Stomach (tissue), 9 donors: Measurements from ENCODE around the gene FEZ2. TPM values are rescaled to one million over a fixed set of nuclear protein-coding genes. Genes with fewer than 3 reads are reported as not detected.
A peak's percentile ranks its signal among the peaks of the same experiment; 100 is the strongest.

Experiments
- DNase-seq, 2 donors: peaks; one replicate each; pipeline versions ENCODE4 v3.0.0 to v3.0.0-alpha.2; 2013 to 2019
- H3K27ac ChIP-seq, 5 donors: fragments of 200-600 bp in 4 of 5; sonication (generic) in 4 of 5; one replicate each; pipeline ENCODE4 v1.5.1; 2013 to 2019; ENCODE audit warnings: mild to moderate bottlenecking in 1 of 5, moderate library complexity in 1 of 5
- H3K27me3 ChIP-seq, 3 donors: fragments of 200-600 bp; sonication (generic); one replicate each; pipeline ENCODE4 v1.5.1; 2017 to 2019; ENCODE audit warnings: mixed run types in 1 of 3
- H3K36me3 ChIP-seq, 4 donors: fragments of 200-600 bp; sonication (generic); 1 replicate in 3 of 4; 2 replicates in 1 of 4; pipeline ENCODE4 v1.5.1; 2016 to 2019
- H3K4me1 ChIP-seq, 4 donors: fragments of 200-600 bp; sonication (generic); one replicate each; pipeline ENCODE4 v1.5.1; 2016 to 2019
- H3K4me3 ChIP-seq, 4 donors: fragments of 200-600 bp; sonication (generic) in 3 of 4; one replicate each; pipeline ENCODE4 v1.5.1; 2016 to 2019; ENCODE audit warnings: mild to moderate bottlenecking in 1 of 4
- H3K9me3 ChIP-seq, 4 donors: fragments of 200-600 bp; sonication (generic); one replicate each; pipeline ENCODE4 v1.5.1; 2016 to 2019
- CTCF ChIP-seq, 7 experiments: fragments of 450-650 bp in 4 of 7; fragments of 200-600 bp in 3 of 7; sonication (generic) in 3 of 7; IDR thresholded peaks; one replicate each; pipeline ENCODE4 v1.5.1; 2016 to 2019; ENCODE audit warnings: antibody characterized with exemption in 7 of 7, control low read depth in 2 of 7, mild to moderate bottlenecking in 1 of 7
- EP300 ChIP-seq: sonication (generic); formaldehyde crosslinking; IDR thresholded peaks from one replicate; pipeline ENCODE4 v1.6.1; 2017; ENCODE audit warnings: antibody characterized with exemption
- POLR2A ChIP-seq, 4 donors: fragments of 450-650 bp; IDR thresholded peaks; one replicate each; pipeline ENCODE4 v1.6.1; 2016; ENCODE audit warnings: antibody characterized with exemption in 4 of 4, control low read depth in 2 of 4, mild to moderate bottlenecking in 1 of 4, moderate library complexity in 1 of 4
- POLR2AphosphoS5 ChIP-seq, 3 donors: sonication (generic); formaldehyde crosslinking; IDR thresholded peaks; one replicate each; pipeline ENCODE4 v1.6.1; 2016; ENCODE audit warnings: antibody characterized with exemption in 3 of 3
- WGBS, 5 donors: extraction: QIAGEN DNeasy Blood & Tissue Kit in 3 of 5; methylation state at CpG; one replicate each; pipeline versions ENCODE4 v1.1.5 to v1.1.7; 2013 to 2018; 5-methylcytosine and 5-hydroxymethylcytosine counted together
- intact Hi-C: fragments of 100-400 bp; cut with DNase I; formaldehyde crosslinking; loops from one replicate; pipeline ENCODE4 v1.15.1; 2023; ENCODE audit warnings: low total_unique reads
- polyA plus RNA-seq, 3 donors: library from polyadenylated mRNA; stranded (reverse); fragments of 200-250 nt; gene quantifications; one replicate each; pipeline ENCODE4 v1.2.3, GENCODE V29; 2013
- total RNA-seq, 5 donors: library from RNA; depleted of rRNA; stranded (reverse); fragments of >200 nt; gene quantifications; one replicate each; pipeline versions ENCODE4 v1.1.0 to v1.2.3, GENCODE V29; 2014 to 2016
- donor health status: healthy with polysubstance abuse.
- donor health status: Bipolar disorder and iron deficiency.
- donor health status: healthy.

FEZ2 gene
- total and polyA plus RNA-seq, 8 donors: 17.7 to 100.0 (median 25.8) TPM

- Histone ChIP-seq H3K4me1 (peaks cover 0 to 9% (median 0%) of the 10 kb centered on the region in 4 donors), H3K27me3 (no peaks in the 10 kb centered on the region), H3K9me3 (no peaks in the 10 kb centered on the region), H3K36me3 (peaks cover 0 to 60% (median 51%) of the 10 kb centered on the region in 4 donors), H3K4me3 (no peak overlapping the region), H3K27ac (no peak overlapping the region)
- 58 to 81% (median 64%) methylated on average over 5 of the region's 5 CpGs for WGBS, 5 donors
- TF ChIP-seq POLR2A (IDR thresholded peaks at IDR 0.05) (no peak), POLR2AphosphoS5 (IDR thresholded peaks at IDR 0.05) (no peak), EP300 (no peak), CTCF (IDR thresholded peaks at IDR 0.05) (no peak)
- peak in 1 of 2 donors; percentile 56 for DNase-seq
- intact Hi-C loops: no loop called here
Measured at GRCh38 chr2:36538335-36538734, 59.6 kb downstream of the FEZ2 start.

GRCh38 chr2:36536776-36537175 lies 61.2 kb downstream of the FEZ2 start:
- Histone ChIP-seq H3K9me3 (no peaks in the 10 kb centered on the region), H3K4me1 (peaks cover 0 to 8% (median 0%) of the 10 kb centered on the region in 4 donors), H3K27me3 (no peaks in the 10 kb centered on the region), H3K36me3 (peaks cover 0 to 54% (median 42%) of the 10 kb centered on the region in 4 donors), H3K27ac (no peak overlapping the region), H3K4me3 (no peak overlapping the region)
- intact Hi-C loops: no loop called here
- TF ChIP-seq POLR2A (IDR thresholded peaks at IDR 0.05) (no peak), EP300 (no peak), CTCF (IDR thresholded peaks at IDR 0.05) (no peak), POLR2AphosphoS5 (IDR thresholded peaks at IDR 0.05) (no peak)
- WGBS, 5 donors: 74 to 86% (median 81%) methylated on average over 3 of the region's 3 CpGs
- no peak for DNase-seq

- no peak for DNase-seq
- Histone ChIP-seq H3K9me3 (no peaks in the 10 kb centered on the region), H3K36me3 (peaks cover 0 to 42% (median 27%) of the 10 kb centered on the region in 4 donors), H3K27me3 (no peaks in the 10 kb centered on the region), H3K27ac (no peak overlapping the region), H3K4me1 (peaks cover 0 to 10% (median 0%) of the 10 kb centered on the region in 4 donors), H3K4me3 (no peak overlapping the region)
- TF ChIP-seq EP300 (no peak), POLR2AphosphoS5 (IDR thresholded peaks at IDR 0.05) (no peak), POLR2A (IDR thresholded peaks at IDR 0.05) (no peak), CTCF (IDR thresholded peaks at IDR 0.05) (no peak)
- 90 to 96% (median 92%) methylated on average over 2 of the region's 2 CpGs for WGBS, 5 donors
- intact Hi-C loops: no loop called here
Measured at GRCh38 chr2:36535099-36535498, 62.9 kb downstream of the FEZ2 start.

GRCh38 chr2:36534275-36534799 lies 63.6 kb downstream of the FEZ2 start:
- TF ChIP-seq CTCF (IDR thresholded peaks at IDR 0.05): no peak
- TF ChIP-seq POLR2AphosphoS5 (IDR thresholded peaks at IDR 0.05): no peak
- TF ChIP-seq POLR2A (IDR thresholded peaks at IDR 0.05): no peak
- no peak for TF ChIP-seq EP300
- Histone ChIP-seq H3K27ac (no peak overlapping the region), H3K27me3 (no peaks in the 10 kb centered on the region), H3K4me3 (no peak overlapping the region), H3K9me3 (no peaks in the 10 kb centered on the region), H3K4me1 (peaks cover 0 to 11% (median 0%) of the 10 kb centered on the region in 4 donors), H3K36me3 (peaks cover 0 to 37% (median 24%) of the 10 kb centered on the region in 4 donors)
- intact Hi-C loops: no loop called here
- DNase-seq: no peak
